ENCODE data around the gene DPP7. TPM values are rescaled to one million over a fixed set of nuclear protein-coding genes. Genes with fewer than 3 reads are reported as not detected.

Gene DPP7
- total RNA-seq, 1 donor from 2014 or later, result 125 TPM

- TF ChIP-seq CTCF (conservative IDR thresholded peaks at IDR 0.05; ENCODE audit: low read depth, low read length), result no peak
- DNase-seq (ENCODE audit: low read depth), result peak; percentile 76
- H3K4me3 ChIP-seq (ENCODE audit: low read depth, low read length), result peak within 1 kb of the TSS; percentile 72
These were observed 27.8 kb downstream of the DPP7 start, which contains the start of gene MAN1B1 for GRCh38 chr9:137086531-137087408. Gene MAN1B1 (plus strand): TSS chr9:137086985. CDS start chr9:137087000, 15 bp downstream.

- DNase-seq (ENCODE audit: low read depth), result no peak
- no peak for TF ChIP-seq CTCF (conservative IDR thresholded peaks at IDR 0.05; ENCODE audit: low read depth, low read length)
- peak overlapping the region; percentile 72 for H3K4me3 ChIP-seq (ENCODE audit: low read depth, low read length)
These were observed 28.5 kb downstream of the DPP7 start for GRCh38 chr9:137085920-137086530.

- DNase-seq (ENCODE audit: low read depth), result no peak
- H3K4me3 ChIP-seq (ENCODE audit: low read depth, low read length), result no peak overlapping the region
- TF ChIP-seq CTCF (conservative IDR thresholded peaks at IDR 0.05; ENCODE audit: low read depth, low read length), result no peak
These were observed 30.0 kb downstream of the DPP7 start for GRCh38 chr9:137084526-137084925.

GRCh38 chr9:137083394-137084004 is 31.0 kb downstream of the DPP7 start:
- no peak overlapping the region for H3K4me3 ChIP-seq (ENCODE audit: low read depth, low read length)
- TF ChIP-seq CTCF (conservative IDR thresholded peaks at IDR 0.05; ENCODE audit: low read depth, low read length), result no peak
- peak; percentile 88 for DNase-seq (ENCODE audit: low read depth)

GRCh38 chr9:137082925-137083290 is 31.6 kb downstream of the DPP7 start:
- TF ChIP-seq CTCF (conservative IDR thresholded peaks at IDR 0.05; ENCODE audit: low read depth, low read length), result no peak
- H3K4me3 ChIP-seq (ENCODE audit: low read depth, low read length), result no peak overlapping the region
- no peak for DNase-seq (ENCODE audit: low read depth)

GRCh38 chr9:137082222-137082924 is 32.2 kb downstream of the DPP7 start:
- no peak for TF ChIP-seq CTCF (conservative IDR thresholded peaks at IDR 0.05; ENCODE audit: low read depth, low read length)
- no peak for DNase-seq (ENCODE audit: low read depth)
- no peak overlapping the region for H3K4me3 ChIP-seq (ENCODE audit: low read depth, low read length)
